Peyer's patch (tissue), 4 donors: Measurements from ENCODE around the gene BSN. TPM values are rescaled to one million over a fixed set of nuclear protein-coding genes. Genes with fewer than 3 reads are reported as not detected.

Experiments
- DNase-seq, 3 donors: peaks; one replicate each; pipeline ENCODE4 v3.0.0-alpha.2; 2017 to 2019
- H3K27ac ChIP-seq, 4 donors: fragments of 200-600 bp; sonication (generic); one replicate each; pipeline ENCODE4 v1.5.1; 2016 to 2019
- H3K27me3 ChIP-seq, 2 donors: fragments of 200-600 bp; sonication (generic); one replicate each; pipeline ENCODE4 v1.5.1; 2019
- H3K36me3 ChIP-seq, 3 donors: fragments of 200-600 bp; sonication (generic); one replicate each; pipeline ENCODE4 v1.5.1; 2016 to 2019
- H3K4me1 ChIP-seq, 4 donors: fragments of 200-600 bp; sonication (generic); one replicate each; pipeline ENCODE4 v1.5.1; 2016 to 2019
- H3K4me3 ChIP-seq, 4 donors: fragments of 200-600 bp; sonication (generic); 1 replicate in 3 of 4; 2 replicates in 1 of 4; pipeline ENCODE4 v1.5.1; 2016 to 2019; ENCODE audit warnings: mild to moderate bottlenecking in 1 of 4
- H3K9me3 ChIP-seq, 4 donors: fragments of 200-600 bp; sonication (generic); one replicate each; pipeline ENCODE4 v1.5.1; 2016 to 2019; ENCODE audit warnings: mild to moderate bottlenecking in 1 of 4
- POLR2A ChIP-seq, 2 donors: fragments of 450-650 bp; IDR thresholded peaks; one replicate each; pipeline ENCODE4 v1.5.1; 2017; ENCODE audit warnings: antibody characterized with exemption in 2 of 2, mild to moderate bottlenecking in 2 of 2, moderate library complexity in 2 of 2
- total RNA-seq, 4 donors: library from RNA; depleted of rRNA; stranded (reverse); fragments of >200 nt; gene quantifications; one replicate each; pipeline ENCODE4 v1.1.0, GENCODE V29; 2016
- TF ChIP-seq, protein P1 (sequence below), 6 experiments: fragments of 450-650 bp in 4 of 6; fragments of 200-600 bp in 2 of 6; sonication (generic) in 1 of 6; IDR thresholded peaks; one replicate each; pipeline ENCODE4 v1.5.1; 2017 to 2019; ENCODE audit warnings: antibody characterized with exemption in 6 of 6, mild to moderate bottlenecking in 3 of 6, moderate library complexity in 1 of 6

Gene BSN
- total RNA-seq, 4 donors from 2014 or later, result 0.18 to 3.3 (median 0.85) TPM

- Histone ChIP-seq H3K27me3 (no peaks in the 10 kb centered on the region), H3K4me3 (no peak overlapping the region), H3K4me1 (no peaks in the 10 kb centered on the region), H3K9me3 (no peaks in the 10 kb centered on the region), H3K36me3 (peaks cover 0 to 20% (median 0%) of the 10 kb centered on the region in 3 donors), H3K27ac (no peak overlapping the region)
- no peak for DNase-seq
- TF ChIP-seq, protein P1, sequence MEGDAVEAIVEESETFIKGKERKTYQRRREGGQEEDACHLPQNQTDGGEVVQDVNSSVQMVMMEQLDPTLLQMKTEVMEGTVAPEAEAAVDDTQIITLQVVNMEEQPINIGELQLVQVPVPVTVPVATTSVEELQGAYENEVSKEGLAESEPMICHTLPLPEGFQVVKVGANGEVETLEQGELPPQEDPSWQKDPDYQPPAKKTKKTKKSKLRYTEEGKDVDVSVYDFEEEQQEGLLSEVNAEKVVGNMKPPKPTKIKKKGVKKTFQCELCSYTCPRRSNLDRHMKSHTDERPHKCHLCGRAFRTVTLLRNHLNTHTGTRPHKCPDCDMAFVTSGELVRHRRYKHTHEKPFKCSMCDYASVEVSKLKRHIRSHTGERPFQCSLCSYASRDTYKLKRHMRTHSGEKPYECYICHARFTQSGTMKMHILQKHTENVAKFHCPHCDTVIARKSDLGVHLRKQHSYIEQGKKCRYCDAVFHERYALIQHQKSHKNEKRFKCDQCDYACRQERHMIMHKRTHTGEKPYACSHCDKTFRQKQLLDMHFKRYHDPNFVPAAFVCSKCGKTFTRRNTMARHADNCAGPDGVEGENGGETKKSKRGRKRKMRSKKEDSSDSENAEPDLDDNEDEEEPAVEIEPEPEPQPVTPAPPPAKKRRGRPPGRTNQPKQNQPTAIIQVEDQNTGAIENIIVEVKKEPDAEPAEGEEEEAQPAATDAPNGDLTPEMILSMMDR (IDR thresholded peaks at IDR 0.05), result no peak
- no peak for TF ChIP-seq POLR2A (IDR thresholded peaks at IDR 0.05)
These were observed 34.3 kb upstream of the BSN start for GRCh38 chr3:49519916-49520385.

GRCh38 chr3:49523756-49524747 lies 30.2 kb upstream of the BSN start:
- TF ChIP-seq POLR2A (IDR thresholded peaks at IDR 0.05), result no peak
- TF ChIP-seq, protein P1 (IDR thresholded peaks at IDR 0.05), result no peak
- no peak for DNase-seq
- Histone ChIP-seq H3K9me3 (no peaks in the 10 kb centered on the region), H3K36me3 (peaks cover 0 to 8% (median 0%) of the 10 kb centered on the region in 3 donors), H3K27ac (no peak overlapping the region), H3K4me1 (no peaks in the 10 kb centered on the region), H3K27me3 (no peaks in the 10 kb centered on the region), H3K4me3 (no peak overlapping the region)

- no peak for TF ChIP-seq POLR2A (IDR thresholded peaks at IDR 0.05)
- TF ChIP-seq, protein P1 (IDR thresholded peaks at IDR 0.05), result no peak
- Histone ChIP-seq H3K4me3 (no peak overlapping the region), H3K27me3 (no peaks in the 10 kb centered on the region), H3K4me1 (no peaks in the 10 kb centered on the region), H3K9me3 (no peaks in the 10 kb centered on the region), H3K27ac (no peak overlapping the region), H3K36me3 (peaks cover 0 to 50% (median 0%) of the 10 kb centered on the region in 3 donors)
- DNase-seq, result no peak
These were observed 24.7 kb upstream of the BSN start for GRCh38 chr3:49529567-49529966.

DNA sequence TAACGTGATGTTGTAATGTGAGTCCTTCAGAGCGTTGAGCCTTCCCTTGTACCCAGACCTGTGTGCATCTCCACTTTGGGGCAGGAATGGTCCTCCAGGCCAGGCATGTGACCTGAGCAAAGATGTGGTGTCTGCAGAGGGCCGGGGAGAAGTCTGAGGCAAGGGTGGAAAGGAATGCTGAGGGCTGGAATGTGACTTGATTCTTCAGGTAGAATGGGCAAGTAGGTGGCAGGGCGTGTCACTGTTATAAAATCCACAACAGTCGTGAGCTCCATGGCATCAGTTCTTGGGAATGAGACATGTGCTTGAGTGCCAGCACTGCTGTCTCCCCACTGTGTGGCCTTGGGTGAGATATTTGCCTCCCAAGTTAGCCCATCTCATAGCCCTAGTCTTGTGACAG lies 24.0 kb upstream of the BSN start:
- Histone ChIP-seq H3K36me3 (peaks cover 0 to 44% (median 0%) of the 10 kb centered on the region in 3 donors), H3K4me1 (no peaks in the 10 kb centered on the region), H3K9me3 (no peaks in the 10 kb centered on the region), H3K4me3 (no peak overlapping the region), H3K27me3 (no peaks in the 10 kb centered on the region), H3K27ac (no peak overlapping the region)
- no peak for TF ChIP-seq POLR2A (IDR thresholded peaks at IDR 0.05)
- TF ChIP-seq, protein P1 (IDR thresholded peaks at IDR 0.05), result no peak
- DNase-seq, result no peak

GRCh38 chr3:49530701-49531100 lies 23.6 kb upstream of the BSN start:
- no peak overlapping the region for H3K27ac ChIP-seq
- TF ChIP-seq, protein P1 (IDR thresholded peaks at IDR 0.05), result no peak
- TF ChIP-seq POLR2A (IDR thresholded peaks at IDR 0.05), result no peak
- peaks cover 0 to 44% (median 0%) of the 10 kb centered on the region in 3 donors for H3K36me3 ChIP-seq
- no peaks in the 10 kb centered on the region for H3K27me3 ChIP-seq
- no peak for DNase-seq
- no peaks in the 10 kb centered on the region for H3K4me1 ChIP-seq
- no peaks in the 10 kb centered on the region for H3K9me3 ChIP-seq
- H3K4me3 ChIP-seq, result no peak overlapping the region
